GM12878 (cell line): ENCODE results near the gene PHRF1. TPM values are rescaled to one million over a fixed set of nuclear protein-coding genes. Genes with fewer than 3 reads are reported as not detected.

ENCODE experiments used
- ATAC-seq: fragments of 200-7000 bp; cut with Tn5 transposase; 3 replicates; pipeline ENCODE4 v1.9.1; 2020; ENCODE audit warnings: mild to moderate bottlenecking, moderate library complexity
- BruUV-seq: library from RNA; stranded (reverse); fragments of 400-500 nt; replicated peaks from 2 replicates; lab custom pipeline; 2021; lab: Mats Ljungman, UMichigan
- CTCF ChIA-PET: fragments of 300-600 bp; sonication (Branson Sonifier 250); formaldehyde crosslinking; extraction: SDS; loops from one replicate; lab custom pipeline; 2021; ENCODE audit warnings: inconsistent platforms; lab: Yijun Ruan, JAX
- POLR2A ChIA-PET: fragments of 350-600 bp; formaldehyde crosslinking; extraction: SDS; loops from one replicate; lab custom pipeline; 2021; ENCODE audit warnings: inconsistent platforms; lab: Charles Lee
- RAD21 ChIA-PET: fragments of 300-600 bp; sonication (Branson Sonifier 250); formaldehyde crosslinking; loops from one replicate; lab custom pipeline; 2023; ENCODE audit warnings: antibody characterized with exemption; ENCODE audit not compliant: unreplicated experiment; lab: Charles Lee
- SMC1A ChIA-PET: fragments of 300-600 bp; sonication (Branson Sonifier 250); formaldehyde crosslinking; loops from one replicate; lab custom pipeline; 2023; ENCODE audit not compliant: unreplicated experiment, uncharacterized antibody; lab: Charles Lee
- DNase-seq: peaks from one replicate; pipeline ENCODE4 v3.0.0-alpha.2; 2011; ENCODE audit warnings: low read depth, low spot score
- FAIRE-seq: peaks from 3 replicates; lab custom pipeline; 2011; peaks lifted over from hg19 to GRCh38; lab: Jason Lieb, UNC
- H2AFZ ChIP-seq: 2 replicates; pipeline ENCODE4 v1.6.0; 2011; ENCODE audit warnings: low read depth, low read length, control low read depth; ENCODE audit not compliant: control insufficient read depth
- H3K27ac ChIP-seq: 2 replicates; pipeline ENCODE4 v1.5.1; 2011; ENCODE audit warnings: control low read depth; ENCODE audit not compliant: control insufficient read depth, insufficient read depth
- H3K27me3 ChIP-seq, 2 experiments: replicated peaks in 1 of 2; 2 replicates each; pipeline versions ENCODE4 v1.6.0 to v1.6.1; 2011; ENCODE audit warnings: low read length in 1 of 2; ENCODE audit not compliant: control insufficient read depth in 2 of 2, insufficient read depth in 2 of 2
- H3K36me3 ChIP-seq, 2 experiments: 2 replicates each; pipeline ENCODE4 v1.5.1; 2011; ENCODE audit warnings: low read length in 1 of 2; ENCODE audit not compliant: control insufficient read depth in 2 of 2, insufficient read depth in 2 of 2
- H3K4me1 ChIP-seq: 2 replicates; pipeline ENCODE4 v1.6.1; 2011; ENCODE audit warnings: mild to moderate bottlenecking, low read length, moderate library complexity, mixed read lengths; ENCODE audit not compliant: control insufficient read depth, insufficient read depth
- H3K4me2 ChIP-seq: 2 replicates; pipeline ENCODE4 v1.6.0; 2011; ENCODE audit warnings: control low read depth; ENCODE audit not compliant: control insufficient read depth, insufficient read depth
- H3K4me3 ChIP-seq: fragments of 200-600 bp; sonication (generic); 2 replicates; pipeline ENCODE4 v1.5.1; 2016
- H3K79me2 ChIP-seq: 2 replicates; pipeline ENCODE4 v1.6.0; 2011; ENCODE audit warnings: low read length; ENCODE audit not compliant: control insufficient read depth, insufficient read depth
- H3K9ac ChIP-seq: 2 replicates; pipeline ENCODE4 v1.8.0; 2011; ENCODE audit warnings: low read length, control low read depth, mixed read lengths; ENCODE audit not compliant: control insufficient read depth, insufficient read depth
- H3K9me3 ChIP-seq: replicated peaks from 3 replicates; pipeline ENCODE4 v1.5.1; 2011; ENCODE audit warnings: mild to moderate bottlenecking, low read length; ENCODE audit not compliant: control insufficient read depth, insufficient read depth
- H4K20me1 ChIP-seq: 2 replicates; pipeline ENCODE4 v1.6.0; 2011; ENCODE audit not compliant: control insufficient read depth, insufficient read depth
- CREB1 ChIP-seq: IDR thresholded peaks from 2 replicates; pipeline ENCODE4 v1.6.1; 2012; ENCODE audit warnings: low read depth, mild to moderate bottlenecking, inconsistent platforms
- CREM ChIP-seq: IDR thresholded peaks from 2 replicates; pipeline ENCODE4 v1.6.1; 2014; ENCODE audit warnings: antibody characterized with exemption, low read depth
- NR2C1 ChIP-seq: fragments of 450-650 bp; IDR thresholded peaks from 2 replicates; pipeline ENCODE4 v1.6.1; 2017; ENCODE audit warnings: antibody characterized with exemption, mild to moderate bottlenecking, moderate library complexity
- NR2F1 ChIP-seq: fragments of 450-650 bp; conservative IDR thresholded peaks from 2 replicates; pipeline ENCODE4 v1.6.1; 2017; ENCODE audit warnings: mild to moderate bottlenecking
- SIN3A ChIP-seq: IDR thresholded peaks from 2 replicates; pipeline ENCODE4 v1.6.1; 2012; ENCODE audit warnings: low read depth, low read length, improper control_type of control experiment
- SP1 ChIP-seq: IDR thresholded peaks from one replicate; pipeline ENCODE4 v1.6.1; 2011; ENCODE audit warnings: low read depth, low read length
- TCF7 ChIP-seq: IDR thresholded peaks from 2 replicates; pipeline ENCODE4 v1.6.1; 2014; ENCODE audit warnings: antibody characterized with exemption, borderline replicate concordance
- WGBS: methylation state at CpG from one replicate; pipeline ENCODE4 v1.1.6; 2016; ENCODE audit warnings: low lambda C conversion rate; ENCODE audit not compliant: insufficient replicate concordance, insufficient coverage; ENCODE audit errors: missing lambda C conversion rate; 5-methylcytosine and 5-hydroxymethylcytosine counted together
- in situ Hi-C: fragments of 300-500 bp; cut with MboI; formaldehyde crosslinking; loops from 9 replicates; pipeline ENCODE4 v1.14.3; 2018; ENCODE audit warnings: mixed read lengths
- intact Hi-C: fragments of 100-400 bp; cut with micrococcal nuclease; formaldehyde crosslinking; loops from one replicate; pipeline ENCODE4 v1.14.2; 2022; ENCODE audit not compliant: unreplicated experiment
- polyA plus RNA-seq, 11 experiments: library from polyadenylated mRNA; depleted of rRNA in 4 of 11; unstranded in 6 of 11; stranded (reverse) in 5 of 11; fragments of >200 nt; fragmentation: Nextera tagmentation in 4 of 11; fragmentation: Illumina TruSeq in 1 of 11; extraction: Ambion mirVana in 4 of 11; extraction: Trizol in 1 of 11; gene quantifications; 1 replicate in 1 of 11; 2 replicates in 10 of 11; pipeline versions ENCODE4 v1.2.1 to v1.2.3, GENCODE V29; 2011 to 2016; ENCODE audit warnings: inconsistent platforms in 2 of 11, missing spikeins in 2 of 11, low read depth in 1 of 11
- total RNA-seq, 4 experiments: library from RNA; depleted of rRNA in 3 of 4; stranded (reverse); fragments of >200 nt in 3 of 4; fragmentation: Illumina TruSeq in 1 of 4; extraction: Trizol in 1 of 4; gene quantifications; 2 replicates each; pipeline versions ENCODE4 v1.2.1 to v1.2.3, GENCODE V29; 2013 to 2021
- TF ChIP-seq, protein P1 (sequence below): fragments of 450-650 bp; IDR thresholded peaks from 2 replicates; pipeline ENCODE4 v1.6.1; 2016; ENCODE audit warnings: mild to moderate bottlenecking, moderate library complexity, borderline replicate concordance
- TF ChIP-seq, protein P2 (sequence below): fragments of 150-350 bp; IDR thresholded peaks from 2 replicates; pipeline ENCODE4 v1.6.1; 2016; ENCODE audit warnings: low read depth, low read length
- TF ChIP-seq, protein P3 (sequence below): fragments of 450-650 bp; IDR thresholded peaks from 2 replicates; pipeline ENCODE4 v1.6.1; 2017; ENCODE audit warnings: mild to moderate bottlenecking, moderate library complexity

PHRF1 gene
- total and polyA plus RNA-seq, 10 of the 15 experiments (the other 5 are each of a cell fraction or from before 2014, with no cell fraction given), result 0.13 to 43.5 (median 15.1) TPM

DNA sequence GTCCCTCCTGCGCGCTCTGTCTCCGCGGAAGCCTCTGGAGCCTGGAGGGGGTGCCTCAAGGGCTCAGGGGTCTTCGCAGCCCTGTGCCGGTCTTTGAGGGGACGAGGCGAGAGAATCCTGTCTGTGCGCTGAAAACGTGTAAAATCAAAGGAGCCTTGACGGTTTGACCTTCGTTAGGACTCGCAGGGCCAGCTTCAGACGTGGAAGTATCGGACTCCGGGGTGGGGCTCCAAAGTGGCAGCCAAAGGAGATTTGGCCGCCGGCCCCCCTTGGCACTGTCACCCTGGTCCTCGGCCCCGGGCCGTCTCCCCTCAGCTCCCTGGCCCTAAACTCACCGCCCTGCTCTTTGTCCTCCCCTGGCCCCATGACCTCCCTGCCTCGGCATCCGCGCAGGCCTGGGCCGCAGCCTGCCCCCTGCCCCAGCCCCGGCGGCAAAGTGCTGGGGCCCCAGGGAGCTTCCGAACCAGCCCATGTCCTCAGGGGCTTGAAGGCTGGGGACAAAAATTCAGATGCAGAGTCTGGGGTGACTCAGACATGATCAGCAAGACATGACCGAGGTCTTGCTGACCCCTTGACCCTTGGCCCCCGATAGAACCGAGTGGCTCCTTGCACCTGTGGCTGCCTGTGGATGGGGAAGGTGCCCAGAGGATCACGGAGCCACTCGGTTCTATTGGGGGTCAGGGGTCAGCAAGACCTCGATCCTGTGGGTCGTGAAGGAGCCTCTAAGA, 6.9 kb upstream of the PHRF1 start:
- CTCF ChIA-PET, result interaction anchor here (1.4 kb wide), 1 partner anchor 157 kb away, joined by 3 read pairs; no protein-coding TSS in a partner anchor
- TF ChIP-seq TCF7 (no peak), SP1 (no peak), SIN3A (no peak), CREB1 (no peak), NR2C1 (no peak), CREM (no peak), NR2F1 (peak; percentile 50)
- TF ChIP-seq, protein P1, sequence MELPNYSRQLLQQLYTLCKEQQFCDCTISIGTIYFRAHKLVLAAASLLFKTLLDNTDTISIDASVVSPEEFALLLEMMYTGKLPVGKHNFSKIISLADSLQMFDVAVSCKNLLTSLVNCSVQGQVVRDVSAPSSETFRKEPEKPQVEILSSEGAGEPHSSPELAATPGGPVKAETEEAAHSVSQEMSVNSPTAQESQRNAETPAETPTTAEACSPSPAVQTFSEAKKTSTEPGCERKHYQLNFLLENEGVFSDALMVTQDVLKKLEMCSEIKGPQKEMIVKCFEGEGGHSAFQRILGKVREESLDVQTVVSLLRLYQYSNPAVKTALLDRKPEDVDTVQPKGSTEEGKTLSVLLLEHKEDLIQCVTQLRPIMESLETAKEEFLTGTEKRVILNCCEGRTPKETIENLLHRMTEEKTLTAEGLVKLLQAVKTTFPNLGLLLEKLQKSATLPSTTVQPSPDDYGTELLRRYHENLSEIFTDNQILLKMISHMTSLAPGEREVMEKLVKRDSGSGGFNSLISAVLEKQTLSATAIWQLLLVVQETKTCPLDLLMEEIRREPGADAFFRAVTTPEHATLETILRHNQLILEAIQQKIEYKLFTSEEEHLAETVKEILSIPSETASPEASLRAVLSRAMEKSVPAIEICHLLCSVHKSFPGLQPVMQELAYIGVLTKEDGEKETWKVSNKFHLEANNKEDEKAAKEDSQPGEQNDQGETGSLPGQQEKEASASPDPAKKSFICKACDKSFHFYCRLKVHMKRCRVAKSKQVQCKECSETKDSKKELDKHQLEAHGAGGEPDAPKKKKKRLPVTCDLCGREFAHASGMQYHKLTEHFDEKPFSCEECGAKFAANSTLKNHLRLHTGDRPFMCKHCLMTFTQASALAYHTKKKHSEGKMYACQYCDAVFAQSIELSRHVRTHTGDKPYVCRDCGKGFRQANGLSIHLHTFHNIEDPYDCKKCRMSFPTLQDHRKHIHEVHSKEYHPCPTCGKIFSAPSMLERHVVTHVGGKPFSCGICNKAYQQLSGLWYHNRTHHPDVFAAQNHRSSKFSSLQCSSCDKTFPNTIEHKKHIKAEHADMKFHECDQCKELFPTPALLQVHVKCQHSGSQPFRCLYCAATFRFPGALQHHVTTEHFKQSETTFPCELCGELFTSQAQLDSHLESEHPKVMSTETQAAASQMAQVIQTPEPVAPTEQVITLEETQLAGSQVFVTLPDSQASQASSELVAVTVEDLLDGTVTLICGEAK, result 0 out of 2 replicates have a peak, but pooled peaks have one; percentile 23
- TF ChIP-seq, protein P2, sequence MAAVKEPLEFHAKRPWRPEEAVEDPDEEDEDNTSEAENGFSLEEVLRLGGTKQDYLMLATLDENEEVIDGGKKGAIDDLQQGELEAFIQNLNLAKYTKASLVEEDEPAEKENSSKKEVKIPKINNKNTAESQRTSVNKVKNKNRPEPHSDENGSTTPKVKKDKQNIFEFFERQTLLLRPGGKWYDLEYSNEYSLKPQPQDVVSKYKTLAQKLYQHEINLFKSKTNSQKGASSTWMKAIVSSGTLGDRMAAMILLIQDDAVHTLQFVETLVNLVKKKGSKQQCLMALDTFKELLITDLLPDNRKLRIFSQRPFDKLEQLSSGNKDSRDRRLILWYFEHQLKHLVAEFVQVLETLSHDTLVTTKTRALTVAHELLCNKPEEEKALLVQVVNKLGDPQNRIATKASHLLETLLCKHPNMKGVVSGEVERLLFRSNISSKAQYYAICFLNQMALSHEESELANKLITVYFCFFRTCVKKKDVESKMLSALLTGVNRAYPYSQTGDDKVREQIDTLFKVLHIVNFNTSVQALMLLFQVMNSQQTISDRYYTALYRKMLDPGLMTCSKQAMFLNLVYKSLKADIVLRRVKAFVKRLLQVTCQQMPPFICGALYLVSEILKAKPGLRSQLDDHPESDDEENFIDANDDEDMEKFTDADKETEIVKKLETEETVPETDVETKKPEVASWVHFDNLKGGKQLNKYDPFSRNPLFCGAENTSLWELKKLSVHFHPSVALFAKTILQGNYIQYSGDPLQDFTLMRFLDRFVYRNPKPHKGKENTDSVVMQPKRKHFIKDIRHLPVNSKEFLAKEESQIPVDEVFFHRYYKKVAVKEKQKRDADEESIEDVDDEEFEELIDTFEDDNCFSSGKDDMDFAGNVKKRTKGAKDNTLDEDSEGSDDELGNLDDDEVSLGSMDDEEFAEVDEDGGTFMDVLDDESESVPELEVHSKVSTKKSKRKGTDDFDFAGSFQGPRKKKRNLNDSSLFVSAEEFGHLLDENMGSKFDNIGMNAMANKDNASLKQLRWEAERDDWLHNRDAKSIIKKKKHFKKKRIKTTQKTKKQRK, result no peak
- TF ChIP-seq, protein P3, sequence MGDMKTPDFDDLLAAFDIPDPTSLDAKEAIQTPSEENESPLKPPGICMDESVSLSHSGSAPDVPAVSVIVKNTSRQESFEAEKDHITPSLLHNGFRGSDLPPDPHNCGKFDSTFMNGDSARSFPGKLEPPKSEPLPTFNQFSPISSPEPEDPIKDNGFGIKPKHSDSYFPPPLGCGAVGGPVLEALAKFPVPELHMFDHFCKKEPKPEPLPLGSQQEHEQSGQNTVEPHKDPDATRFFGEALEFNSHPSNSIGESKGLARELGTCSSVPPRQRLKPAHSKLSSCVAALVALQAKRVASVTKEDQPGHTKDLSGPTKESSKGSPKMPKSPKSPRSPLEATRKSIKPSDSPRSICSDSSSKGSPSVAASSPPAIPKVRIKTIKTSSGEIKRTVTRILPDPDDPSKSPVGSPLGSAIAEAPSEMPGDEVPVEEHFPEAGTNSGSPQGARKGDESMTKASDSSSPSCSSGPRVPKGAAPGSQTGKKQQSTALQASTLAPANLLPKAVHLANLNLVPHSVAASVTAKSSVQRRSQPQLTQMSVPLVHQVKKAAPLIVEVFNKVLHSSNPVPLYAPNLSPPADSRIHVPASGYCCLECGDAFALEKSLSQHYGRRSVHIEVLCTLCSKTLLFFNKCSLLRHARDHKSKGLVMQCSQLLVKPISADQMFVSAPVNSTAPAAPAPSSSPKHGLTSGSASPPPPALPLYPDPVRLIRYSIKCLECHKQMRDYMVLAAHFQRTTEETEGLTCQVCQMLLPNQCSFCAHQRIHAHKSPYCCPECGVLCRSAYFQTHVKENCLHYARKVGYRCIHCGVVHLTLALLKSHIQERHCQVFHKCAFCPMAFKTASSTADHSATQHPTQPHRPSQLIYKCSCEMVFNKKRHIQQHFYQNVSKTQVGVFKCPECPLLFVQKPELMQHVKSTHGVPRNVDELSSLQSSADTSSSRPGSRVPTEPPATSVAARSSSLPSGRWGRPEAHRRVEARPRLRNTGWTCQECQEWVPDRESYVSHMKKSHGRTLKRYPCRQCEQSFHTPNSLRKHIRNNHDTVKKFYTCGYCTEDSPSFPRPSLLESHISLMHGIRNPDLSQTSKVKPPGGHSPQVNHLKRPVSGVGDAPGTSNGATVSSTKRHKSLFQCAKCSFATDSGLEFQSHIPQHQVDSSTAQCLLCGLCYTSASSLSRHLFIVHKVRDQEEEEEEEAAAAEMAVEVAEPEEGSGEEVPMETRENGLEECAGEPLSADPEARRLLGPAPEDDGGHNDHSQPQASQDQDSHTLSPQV, result no peak

More for the DNA sequence above, 6.9 kb upstream of the PHRF1 start:
- SMC1A ChIA-PET, result no interaction called here
- BruUV-seq, result TSS peak; percentile 85
- DNase-seq (no peak), ATAC-seq (no peak), FAIRE-seq (no peak)
- Histone ChIP-seq H3K27me3 (no peaks in the 10 kb centered on the region), H3K4me2 (peak overlapping the region; percentile 95), H3K79me2 (peaks cover 27% of the 10 kb centered on the region), H3K36me3 (peaks cover 0 to 4% of the 10 kb centered on the region in 2 experiments; a peak in 2 of 4 replicates), H3K27ac (peak overlapping the region; percentile 85), H2AFZ (peak overlapping the region; percentile 39; the same call in 1 of the 2 replicates), H3K4me1 (peaks cover 13% of the 10 kb centered on the region), H3K9ac (peak overlapping the region; percentile 93), H3K4me3 (peak overlapping the region; percentile 93), H4K20me1 (no peaks in the 10 kb centered on the region), H3K9me3 (no peaks in the 10 kb centered on the region)
- RAD21 ChIA-PET, result interaction anchor here (1.4 kb wide), 1 partner anchor 14 kb away, joined by 5 read pairs; no protein-coding TSS in a partner anchor
- 34% methylated on average over 36 of the region's 36 CpGs for WGBS
- in situ Hi-C loops (no loop called here), intact Hi-C loops (no loop called here)
- POLR2A ChIA-PET, result interaction anchor here (0.6 to 1.2 kb wide), 6 partner anchors 8 to 228 kb away, joined by 3 to 7 read pairs (median 5); partner anchors contain the start of genes LMNTD2 and RNH1
